Activated CD8-positive, alpha-beta T cell treated with anti-CD3 and anti-CD28 coated beads for 36 hours (primary cell): ENCODE results near the gene OGG1. TPM values are rescaled to one million over a fixed set of nuclear protein-coding genes. Genes with fewer than 3 reads are reported as not detected.

Experiments
- ATAC-seq: fragments of 200-7000 bp; cut with Tn5 transposase; one replicate; pipeline ENCODE4 v1.10.0; 2021; ENCODE audit warnings: mild to moderate bottlenecking, moderate library complexity
- CTCF ChIA-PET: fragments of 350-600 bp; sonication (Branson Sonifier 250); formaldehyde crosslinking; loops from one replicate; lab custom pipeline; 2021; ENCODE audit warnings: antibody characterized with exemption; lab: Charles Lee
- POLR2A ChIA-PET: fragments of 350-600 bp; sonication (Branson Sonifier 250); formaldehyde crosslinking; loops from one replicate; lab custom pipeline; 2021; ENCODE audit warnings: antibody characterized with exemption; lab: Charles Lee
- DNase-seq: peaks from one replicate; pipeline ENCODE4 v3.0.0-alpha.2; 2020
- H3K27ac Mint-ChIP-seq: one replicate; pipeline ENCODE4 v1.8.0; 2021; ENCODE audit warnings: mild to moderate bottlenecking, mixed read lengths
- H3K27me3 Mint-ChIP-seq: one replicate; pipeline ENCODE4 v1.8.0; 2021; ENCODE audit warnings: mixed read lengths
- H3K36me3 Mint-ChIP-seq: one replicate; pipeline ENCODE4 v1.8.0; 2021; ENCODE audit warnings: low read depth, mixed read lengths
- H3K4me1 Mint-ChIP-seq: one replicate; pipeline ENCODE4 v1.8.0; 2021; ENCODE audit warnings: low read depth, mixed read lengths
- H3K4me3 Mint-ChIP-seq: one replicate; pipeline ENCODE4 v1.8.0; 2021; ENCODE audit warnings: mild to moderate bottlenecking, moderate library complexity, mixed read lengths
- H3K9me3 Mint-ChIP-seq: one replicate; pipeline ENCODE4 v1.8.0; 2021; ENCODE audit warnings: mixed read lengths
- CTCF ChIP-seq: fragments of 200-600 bp; IDR thresholded peaks from one replicate; pipeline ENCODE4 v1.8.0; 2022; ENCODE audit warnings: antibody characterized with exemption, mild to moderate bottlenecking
- intact Hi-C: fragments of 100-400 bp; cut with micrococcal nuclease; formaldehyde crosslinking; loops from one replicate; pipeline ENCODE4 v1.10.0; 2022
- total RNA-seq, 2 experiments: library from RNA; stranded (reverse); gene quantifications; one replicate each; pipeline ENCODE4 v1.2.3, GENCODE V29; 2021

Gene OGG1
- total RNA-seq, 2 experiments from 2014 or later: 32.4 to 39.3 TPM

- H3K27ac Mint-ChIP-seq: no peak overlapping the region
- ChIA-PET CTCF (interaction anchor here (1.4 kb wide), 1 partner anchor 101 kb away, joined by 3 read pairs; no protein-coding TSS in a partner anchor), POLR2A (interaction anchor here (1.0 to 1.7 kb wide), 3 partner anchors 9 to 11 kb away, joined by 3 to 5 read pairs (median 3); partner anchors contain the start of genes CAMK1 and OGG1)
- no peaks in the 10 kb centered on the region for H3K27me3 Mint-ChIP-seq
- ATAC-seq (no peak), DNase-seq (no peak)
- peaks cover 2% of the 10 kb centered on the region for H3K4me1 Mint-ChIP-seq
- no peaks in the 10 kb centered on the region for H3K9me3 Mint-ChIP-seq
- TF ChIP-seq CTCF: no peak
- H3K4me3 Mint-ChIP-seq: no peak overlapping the region
- H3K36me3 Mint-ChIP-seq: peaks cover 52% of the 10 kb centered on the region
- intact Hi-C loops: no loop called here
Observed at GRCh38 chr3:9760779-9761505, 11.2 kb downstream of the OGG1 start.

GRCh38 chr3:9761919-9762318, 12.2 kb downstream of the OGG1 start:
- Mint-ChIP-seq H3K27ac (no peak overlapping the region), H3K27me3 (no peaks in the 10 kb centered on the region), H3K9me3 (no peaks in the 10 kb centered on the region), H3K36me3 (peaks cover 51% of the 10 kb centered on the region), H3K4me3 (no peak overlapping the region), H3K4me1 (peaks cover 4% of the 10 kb centered on the region)
- intact Hi-C loops: no loop called here
- DNase-seq: no peak
- POLR2A ChIA-PET: interaction anchor here (1.7 kb wide), 1 partner anchor 9 kb away, joined by 5 read pairs; no protein-coding TSS in a partner anchor
- no peak for TF ChIP-seq CTCF
- CTCF ChIA-PET: no interaction called here
- ATAC-seq: no peak

- intact Hi-C loops: no loop called here
- no peak for TF ChIP-seq CTCF
- Mint-ChIP-seq H3K27me3 (no peaks in the 10 kb centered on the region), H3K4me1 (peaks cover 10% of the 10 kb centered on the region), H3K9me3 (no peaks in the 10 kb centered on the region), H3K27ac (no peak overlapping the region), H3K36me3 (peaks cover 54% of the 10 kb centered on the region), H3K4me3 (no peak overlapping the region)
- no peak for DNase-seq
- CTCF ChIA-PET: no interaction called here
- no peak for ATAC-seq
- POLR2A ChIA-PET: interaction anchor here (0.9 to 3.0 kb wide), 6 partner anchors 8 to 20 kb away, joined by 3 to 9 read pairs (median 6); partner anchors contain the start of gene OGG1
Observed at GRCh38 chr3:9762871-9763270, 13.1 kb downstream of the OGG1 start.

- ChIA-PET CTCF (no interaction called here), POLR2A (interaction anchor here (1.4 to 3.8 kb wide), 3 partner anchors 10 to 12 kb away, joined by 6 to 25 read pairs (median 8); no protein-coding TSS in a partner anchor)
- Mint-ChIP-seq H3K36me3 (peaks cover 34% of the 10 kb centered on the region), H3K4me3 (no peak overlapping the region), H3K27me3 (no peaks in the 10 kb centered on the region), H3K27ac (no peak overlapping the region), H3K4me1 (peaks cover 32% of the 10 kb centered on the region), H3K9me3 (no peaks in the 10 kb centered on the region)
- ATAC-seq (no peak), DNase-seq (no peak)
- intact Hi-C loops: no loop called here
- no peak for TF ChIP-seq CTCF
Observed at GRCh38 chr3:9765865-9766264, 16.1 kb downstream of the OGG1 start.

GRCh38 chr3:9767418-9767817, 17.7 kb downstream of the OGG1 start:
- no peak for ATAC-seq
- DNase-seq: no peak
- no peaks in the 10 kb centered on the region for H3K9me3 Mint-ChIP-seq
- ChIA-PET CTCF (interaction anchor here (0.7 kb wide), 1 partner anchor 164 kb away, joined by 4 read pairs; no protein-coding TSS in a partner anchor), POLR2A (interaction anchor here (1.0 to 3.8 kb wide), 3 partner anchors 10 to 36 kb away, joined by 3 to 25 read pairs (median 6); partner anchors contain the start of gene BRPF1)
- no peak overlapping the region for H3K27ac Mint-ChIP-seq
- intact Hi-C loops: no loop called here
- H3K36me3 Mint-ChIP-seq: peaks cover 28% of the 10 kb centered on the region
- peak overlapping the region; percentile 16 for H3K4me3 Mint-ChIP-seq
- H3K4me1 Mint-ChIP-seq: peaks cover 32% of the 10 kb centered on the region
- H3K27me3 Mint-ChIP-seq: no peaks in the 10 kb centered on the region
- TF ChIP-seq CTCF: no peak
